ENCODE results near the gene UFD1. TPM values are rescaled to one million over a fixed set of nuclear protein-coding genes. Genes with fewer than 3 reads are reported as not detected.
A peak's percentile ranks its signal among the peaks of the same experiment; 100 is the strongest.

The UFD1 gene
- total and polyA plus RNA-seq, 2 donors (not counting 1 experiment from before 2014, with no cell fraction given), result 43.5 to 70.1 TPM

DNA sequence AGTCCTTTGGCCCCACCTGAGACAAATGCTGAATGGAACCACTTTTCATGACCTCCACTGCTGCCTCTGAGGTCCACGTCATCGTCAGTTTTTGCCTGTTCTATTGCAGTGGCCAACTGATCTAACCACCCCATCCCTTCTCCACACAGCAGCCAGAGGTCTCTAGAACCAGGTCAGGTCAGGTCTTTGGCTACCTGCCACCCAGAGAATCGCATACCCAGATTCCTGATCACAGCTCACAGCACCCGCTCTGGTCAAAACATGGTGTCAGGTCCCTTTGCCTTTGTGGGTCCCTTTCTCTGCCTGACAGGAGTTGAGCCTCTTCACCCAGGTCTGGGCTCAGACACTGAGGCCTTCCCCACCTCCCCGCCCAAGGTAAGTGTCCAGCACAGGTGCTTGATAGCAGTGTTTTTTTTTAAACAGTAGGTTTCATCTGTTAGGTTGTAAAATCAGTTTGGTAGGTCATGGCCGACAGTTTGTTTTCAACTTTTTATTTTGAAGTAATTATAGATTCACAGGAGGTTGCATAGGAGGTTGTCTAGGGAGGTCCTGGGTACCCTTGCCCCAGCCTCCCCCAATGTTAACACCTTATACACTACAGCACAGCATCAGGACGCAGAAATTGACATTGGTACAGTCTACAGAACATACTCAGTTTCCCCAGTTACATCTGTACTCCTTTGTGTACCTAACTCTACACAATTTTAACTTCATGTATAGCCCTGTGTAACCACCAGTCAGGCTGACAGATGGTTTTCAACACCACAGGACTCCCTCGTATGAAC, 38.4 kb downstream of the UFD1 start:
- TF ChIP-seq, protein P1, sequence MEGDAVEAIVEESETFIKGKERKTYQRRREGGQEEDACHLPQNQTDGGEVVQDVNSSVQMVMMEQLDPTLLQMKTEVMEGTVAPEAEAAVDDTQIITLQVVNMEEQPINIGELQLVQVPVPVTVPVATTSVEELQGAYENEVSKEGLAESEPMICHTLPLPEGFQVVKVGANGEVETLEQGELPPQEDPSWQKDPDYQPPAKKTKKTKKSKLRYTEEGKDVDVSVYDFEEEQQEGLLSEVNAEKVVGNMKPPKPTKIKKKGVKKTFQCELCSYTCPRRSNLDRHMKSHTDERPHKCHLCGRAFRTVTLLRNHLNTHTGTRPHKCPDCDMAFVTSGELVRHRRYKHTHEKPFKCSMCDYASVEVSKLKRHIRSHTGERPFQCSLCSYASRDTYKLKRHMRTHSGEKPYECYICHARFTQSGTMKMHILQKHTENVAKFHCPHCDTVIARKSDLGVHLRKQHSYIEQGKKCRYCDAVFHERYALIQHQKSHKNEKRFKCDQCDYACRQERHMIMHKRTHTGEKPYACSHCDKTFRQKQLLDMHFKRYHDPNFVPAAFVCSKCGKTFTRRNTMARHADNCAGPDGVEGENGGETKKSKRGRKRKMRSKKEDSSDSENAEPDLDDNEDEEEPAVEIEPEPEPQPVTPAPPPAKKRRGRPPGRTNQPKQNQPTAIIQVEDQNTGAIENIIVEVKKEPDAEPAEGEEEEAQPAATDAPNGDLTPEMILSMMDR (IDR thresholded peaks at IDR 0.05), result no peak
- no peak for TF ChIP-seq EZH2 (IDR thresholded peaks at IDR 0.05; ENCODE audit: borderline replicate concordance, insufficient read depth, low read depth, low read length, poor library complexity, severe bottlenecking)
- Histone ChIP-seq H4K20me1 (ENCODE audit: control insufficient read depth, insufficient read depth, low read length, poor library complexity, severe bottlenecking) (peaks cover 22% of the 10 kb centered on the region), H3K27ac (ENCODE audit: low read length in 2 of 2) (no peak overlapping the region), H3K4me1 (ENCODE audit: control insufficient read depth in 2 of 2, insufficient read depth in 2 of 2, low read length in 2 of 2) (peaks cover 2 to 6% of the 10 kb centered on the region in 2 donors), H3K4me3 (ENCODE audit: control extremely low read depth in 1 of 5, extremely low read depth in 1 of 5, insufficient read depth in 1 of 5, low read depth in 2 of 5, low read length in 4 of 5) (no peak overlapping the region), H3K36me3 (replicated peaks in 1 of 2; ENCODE audit: control extremely low read depth in 1 of 2, control insufficient read depth in 1 of 2, extremely low read depth in 1 of 2, insufficient read depth in 2 of 2, low read length in 1 of 2) (peaks cover 4 to 43% of the 10 kb centered on the region in 2 experiments), H3K4me2 (replicated peaks; ENCODE audit: low read depth, low read length, poor library complexity, severe bottlenecking) (no peak overlapping the region), H2AFZ (ENCODE audit: insufficient read depth, low read depth, low read length, poor library complexity, severe bottlenecking) (no peak overlapping the region), H3K27me3 (replicated peaks in 1 of 4; ENCODE audit: control extremely low read depth in 1 of 4, control insufficient read depth in 3 of 4, insufficient read depth in 4 of 4, low read length in 3 of 4) (no peaks in the 10 kb centered on the region), H3K79me2 (ENCODE audit: control insufficient read depth, insufficient read depth, low read length) (peaks cover 55% of the 10 kb centered on the region), H3K9me3 (ENCODE audit: control extremely low read depth in 1 of 3, control insufficient read depth in 2 of 3, insufficient read depth in 1 of 3, low read length in 2 of 3) (no peaks in the 10 kb centered on the region), H3K9ac (ENCODE audit: low read length) (no peak overlapping the region)
- POLR2A ChIA-PET, result no interaction called here
- Mint-ChIP-seq H3K27me3 (no peaks in the 10 kb centered on the region), H3K27ac (peak overlapping the region; percentile 10), H3K9me3 (ENCODE audit: insufficient read depth) (no peaks in the 10 kb centered on the region), H3K4me3 (no peak overlapping the region), H3K4me1 (peaks cover 27% of the 10 kb centered on the region)
- ATAC-seq (ENCODE audit: low read depth) (no peak), DNase-seq (no peak)
- CTCF ChIA-PET, result no interaction called here
- intact Hi-C loops (cut with micrococcal nuclease), result no loop called here
- 95% methylated on average over 6 of the region's 8 CpGs for WGBS (ENCODE audit: insufficient coverage)

DNA sequence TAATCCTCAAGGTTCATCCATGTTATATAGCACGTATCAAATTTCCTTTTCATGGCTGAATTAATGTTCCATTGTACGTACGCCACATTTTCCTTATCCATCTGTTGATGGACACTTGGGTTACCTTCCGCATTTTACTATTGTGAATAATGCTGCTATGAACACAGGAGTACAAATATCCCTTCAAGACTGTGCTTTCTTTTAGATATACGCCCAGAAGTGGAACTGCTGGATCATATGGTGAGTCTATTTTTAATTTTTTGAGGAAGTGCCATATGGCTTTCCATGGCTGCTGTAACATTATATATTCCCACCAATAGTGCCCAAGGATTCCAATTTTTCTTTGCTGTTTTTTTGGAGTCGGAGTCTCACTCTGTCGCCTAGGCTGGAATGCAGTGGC, 40.7 kb downstream of the UFD1 start:
- H3K4me2 ChIP-seq (replicated peaks; ENCODE audit: low read depth, low read length, poor library complexity, severe bottlenecking), result no peak overlapping the region
- H3K27me3 ChIP-seq (replicated peaks in 1 of 4; ENCODE audit: control extremely low read depth in 1 of 4, control insufficient read depth in 3 of 4, insufficient read depth in 4 of 4, low read length in 3 of 4), result no peaks in the 10 kb centered on the region
- no peak overlapping the region for H3K27ac ChIP-seq (ENCODE audit: low read length in 2 of 2)
- DNase-seq (no peak), ATAC-seq (ENCODE audit: low read depth) (no peak)
- intact Hi-C loops (cut with micrococcal nuclease), result no loop called here
- H3K79me2 ChIP-seq (ENCODE audit: control insufficient read depth, insufficient read depth, low read length), result peaks cover 35% of the 10 kb centered on the region
- Mint-ChIP-seq H3K27ac (no peak overlapping the region), H3K4me3 (no peak overlapping the region), H3K27me3 (no peaks in the 10 kb centered on the region), H3K4me1 (peaks cover 37% of the 10 kb centered on the region), H3K9me3 (ENCODE audit: insufficient read depth) (no peaks in the 10 kb centered on the region)
- ChIA-PET CTCF (interaction anchor here (0.7 kb wide), 1 partner anchor 150 kb away, joined by 5 read pairs; no protein-coding TSS in a partner anchor), POLR2A (no interaction called here)
- WGBS (ENCODE audit: insufficient coverage), result 100% methylated on average over 3 of the region's 7 CpGs
- peaks cover 5 to 36% of the 10 kb centered on the region in 2 experiments for H3K36me3 ChIP-seq (replicated peaks in 1 of 2; ENCODE audit: control extremely low read depth in 1 of 2, control insufficient read depth in 1 of 2, extremely low read depth in 1 of 2, insufficient read depth in 2 of 2, low read length in 1 of 2)
- H3K9me3 ChIP-seq (ENCODE audit: control extremely low read depth in 1 of 3, control insufficient read depth in 2 of 3, insufficient read depth in 1 of 3, low read length in 2 of 3), result no peaks in the 10 kb centered on the region
- no peak overlapping the region for H3K4me3 ChIP-seq (ENCODE audit: control extremely low read depth in 1 of 5, extremely low read depth in 1 of 5, insufficient read depth in 1 of 5, low read depth in 2 of 5, low read length in 4 of 5)
- peaks cover 24 to 29% of the 10 kb centered on the region in 2 donors for H3K4me1 ChIP-seq (ENCODE audit: control insufficient read depth in 2 of 2, insufficient read depth in 2 of 2, low read length in 2 of 2)
- no peak overlapping the region for H2AFZ ChIP-seq (ENCODE audit: insufficient read depth, low read depth, low read length, poor library complexity, severe bottlenecking)
- peaks cover 10% of the 10 kb centered on the region for H4K20me1 ChIP-seq (ENCODE audit: control insufficient read depth, insufficient read depth, low read length, poor library complexity, severe bottlenecking)
- TF ChIP-seq, protein P1 (IDR thresholded peaks at IDR 0.05), result no peak
- no peak for TF ChIP-seq EZH2 (IDR thresholded peaks at IDR 0.05; ENCODE audit: borderline replicate concordance, insufficient read depth, low read depth, low read length, poor library complexity, severe bottlenecking)
- no peak overlapping the region for H3K9ac ChIP-seq (ENCODE audit: low read length)
